ENCODE results near the gene ARNT2. TPM values are rescaled to one million over a fixed set of nuclear protein-coding genes. Genes with fewer than 3 reads are reported as not detected.

ARNT2 gene
- total and polyA plus RNA-seq, 2 donors (not counting 1 experiment from before 2014, with no cell fraction given), result 15.5 to 61.2 TPM

GRCh38 chr15:80497221-80497620 is 93.0 kb downstream of the ARNT2 start:
- H2AFZ ChIP-seq (ENCODE audit: low read length), result no peak overlapping the region
- H3K9ac ChIP-seq (ENCODE audit: insufficient read depth, low read length), result no peak overlapping the region
- no peak overlapping the region for H3K4me2 ChIP-seq (ENCODE audit: extremely low read depth, insufficient read depth, low read length)
- H3K4me1 ChIP-seq (ENCODE audit: control insufficient read depth, extremely low read depth, insufficient read depth, low read length), result peaks cover 16% of the 10 kb centered on the region
- no peaks in the 10 kb centered on the region for H4K20me1 ChIP-seq (ENCODE audit: control insufficient read depth, extremely low read depth, insufficient read depth, low read length)
- H3K79me2 ChIP-seq (ENCODE audit: control insufficient read depth, insufficient read depth, low read length), result no peaks in the 10 kb centered on the region
- no peaks in the 10 kb centered on the region for H3K27me3 ChIP-seq (ENCODE audit: control insufficient read depth, insufficient read depth, low read length)
- DNase-seq (ENCODE audit: low read depth in 2 of 2), result no peak
- H3K9me3 ChIP-seq (ENCODE audit: control insufficient read depth, insufficient read depth, low read depth, low read length), result no peaks in the 10 kb centered on the region
- no peak overlapping the region for H3K27ac ChIP-seq (ENCODE audit: insufficient read depth, low read length)
- no peak for TF ChIP-seq EZH2 (IDR thresholded peaks at IDR 0.05; ENCODE audit: low read length, missing control alignments)
- no peak for TF ChIP-seq CTCF (conservative IDR thresholded peaks at IDR 0.05 in 1 of 2, IDR thresholded peaks at IDR 0.05 in 1 of 2; ENCODE audit: low read depth in 1 of 2, low read length in 2 of 2)
- no peaks in the 10 kb centered on the region for H3K36me3 ChIP-seq (ENCODE audit: control insufficient read depth, insufficient read depth, low read length)
- no peak overlapping the region for H3K4me3 ChIP-seq (replicated peaks in 1 of 4; ENCODE audit: control extremely low read depth in 1 of 4, insufficient read depth in 1 of 4, low read depth in 3 of 4, low read length in 4 of 4)

- TF ChIP-seq EZH2 (IDR thresholded peaks at IDR 0.05; ENCODE audit: low read length, missing control alignments) (no peak), CTCF (conservative IDR thresholded peaks at IDR 0.05 in 1 of 2, IDR thresholded peaks at IDR 0.05 in 1 of 2; ENCODE audit: low read depth in 1 of 2, low read length in 2 of 2) (no peak)
- Histone ChIP-seq H2AFZ (ENCODE audit: low read length) (no peak overlapping the region), H3K9ac (ENCODE audit: insufficient read depth, low read length) (no peak overlapping the region)
These were observed 94.5 kb downstream of the ARNT2 start for GRCh38 chr15:80498652-80499051.

GRCh38 chr15:80500021-80500420 is 95.8 kb downstream of the ARNT2 start:
- no peaks in the 10 kb centered on the region for H3K79me2 ChIP-seq (ENCODE audit: control insufficient read depth, insufficient read depth, low read length)
- H3K4me2 ChIP-seq (ENCODE audit: extremely low read depth, insufficient read depth, low read length), result no peak overlapping the region
- H3K27ac ChIP-seq (ENCODE audit: insufficient read depth, low read length), result no peak overlapping the region
- no peaks in the 10 kb centered on the region for H3K27me3 ChIP-seq (ENCODE audit: control insufficient read depth, insufficient read depth, low read length)
- peaks cover 6% of the 10 kb centered on the region for H3K4me1 ChIP-seq (ENCODE audit: control insufficient read depth, extremely low read depth, insufficient read depth, low read length)
- TF ChIP-seq CTCF (conservative IDR thresholded peaks at IDR 0.05 in 1 of 2, IDR thresholded peaks at IDR 0.05 in 1 of 2; ENCODE audit: low read depth in 1 of 2, low read length in 2 of 2) (no peak), EZH2 (IDR thresholded peaks at IDR 0.05; ENCODE audit: low read length, missing control alignments) (no peak)
- no peaks in the 10 kb centered on the region for H4K20me1 ChIP-seq (ENCODE audit: control insufficient read depth, extremely low read depth, insufficient read depth, low read length)
- DNase-seq (ENCODE audit: low read depth in 2 of 2), result no peak
- no peak overlapping the region for H2AFZ ChIP-seq (ENCODE audit: low read length)
- no peaks in the 10 kb centered on the region for H3K9me3 ChIP-seq (ENCODE audit: control insufficient read depth, insufficient read depth, low read depth, low read length)
- no peak overlapping the region for H3K9ac ChIP-seq (ENCODE audit: insufficient read depth, low read length)
- no peaks in the 10 kb centered on the region for H3K36me3 ChIP-seq (ENCODE audit: control insufficient read depth, insufficient read depth, low read length)
- H3K4me3 ChIP-seq (replicated peaks in 1 of 4; ENCODE audit: control extremely low read depth in 1 of 4, insufficient read depth in 1 of 4, low read depth in 3 of 4, low read length in 4 of 4), result no peak overlapping the region

More at GRCh38 chr15:80498652-80499051, 94.5 kb downstream of the ARNT2 start:
- Histone ChIP-seq H3K36me3 (ENCODE audit: control insufficient read depth, insufficient read depth, low read length) (no peaks in the 10 kb centered on the region), H3K4me3 (replicated peaks in 1 of 4; ENCODE audit: control extremely low read depth in 1 of 4, insufficient read depth in 1 of 4, low read depth in 3 of 4, low read length in 4 of 4) (no peak overlapping the region), H3K9me3 (ENCODE audit: control insufficient read depth, insufficient read depth, low read depth, low read length) (no peaks in the 10 kb centered on the region), H3K4me2 (ENCODE audit: extremely low read depth, insufficient read depth, low read length) (no peak overlapping the region), H3K27ac (ENCODE audit: insufficient read depth, low read length) (no peak overlapping the region), H4K20me1 (ENCODE audit: control insufficient read depth, extremely low read depth, insufficient read depth, low read length) (no peaks in the 10 kb centered on the region), H3K27me3 (ENCODE audit: control insufficient read depth, insufficient read depth, low read length) (no peaks in the 10 kb centered on the region), H3K79me2 (ENCODE audit: control insufficient read depth, insufficient read depth, low read length) (no peaks in the 10 kb centered on the region), H3K4me1 (ENCODE audit: control insufficient read depth, extremely low read depth, insufficient read depth, low read length) (peaks cover 15% of the 10 kb centered on the region)
- no peak for DNase-seq (ENCODE audit: low read depth in 2 of 2)
